H54 (cell line): ENCODE data around the gene RAB30.

Experiments
- DNase-seq: peaks from one replicate; pipeline ENCODE4 v3.0.0; 2011; ENCODE audit warnings: low spot score, mixed read lengths; ENCODE audit not compliant: insufficient read length
- FAIRE-seq: peaks from 3 replicates; lab custom pipeline; 2011; peaks lifted over from hg19 to GRCh38; lab: Jason Lieb, UNC
- POLR2A ChIP-seq: IDR thresholded peaks from 2 replicates; pipeline ENCODE4 v1.6.1; 2011; ENCODE audit warnings: low read depth, mild to moderate bottlenecking, low read length

The RAB30 gene

GRCh38 chr11:83004746-83005556 lies 66.7 kb downstream of the RAB30 start:
- no peak for TF ChIP-seq POLR2A
- DNase-seq (no peak), FAIRE-seq (peak; percentile 11)

GRCh38 chr11:83002522-83002921 lies 69.2 kb downstream of the RAB30 start:
- FAIRE-seq (no peak), DNase-seq (no peak)

GRCh38 chr11:83002053-83002452 lies 69.6 kb downstream of the RAB30 start:
- FAIRE-seq = no peak
- no peak for DNase-seq
- no peak for TF ChIP-seq POLR2A

More at GRCh38 chr11:83002522-83002921, 69.2 kb downstream of the RAB30 start:
- no peak for TF ChIP-seq POLR2A

GRCh38 chr11:83000381-83000780 lies 71.3 kb downstream of the RAB30 start:
- FAIRE-seq (no peak), DNase-seq (no peak)
- no peak for TF ChIP-seq POLR2A

GRCh38 chr11:82999232-82999631 lies 72.5 kb downstream of the RAB30 start:
- no peak for FAIRE-seq

GRCh38 chr11:82998697-82999096 lies 73.0 kb downstream of the RAB30 start:
- no peak for TF ChIP-seq POLR2A
- FAIRE-seq (no peak), DNase-seq (no peak)

More at GRCh38 chr11:82999232-82999631, 72.5 kb downstream of the RAB30 start:
- no peak for DNase-seq
- TF ChIP-seq POLR2A = no peak

GRCh38 chr11:82996966-82997606 lies 74.6 kb downstream of the RAB30 start:
- TF ChIP-seq POLR2A = no peak
- FAIRE-seq = peak; percentile 89
- peak; percentile 55 for DNase-seq

- FAIRE-seq = peak; percentile 20
- TF ChIP-seq POLR2A = no peak
- DNase-seq = no peak
These were observed 75.8 kb downstream of the RAB30 start for GRCh38 chr11:82995754-82996398.

GRCh38 chr11:82995235-82995634 lies 76.5 kb downstream of the RAB30 start:
- FAIRE-seq (no peak), DNase-seq (no peak)
- TF ChIP-seq POLR2A = no peak

- FAIRE-seq (no peak), DNase-seq (no peak)
- TF ChIP-seq POLR2A = no peak
These were observed 77.0 kb downstream of the RAB30 start for GRCh38 chr11:82994604-82995230.

GRCh38 chr11:82992223-82992622 lies 79.5 kb downstream of the RAB30 start:
- TF ChIP-seq POLR2A = no peak
- DNase-seq (no peak), FAIRE-seq (no peak)

- FAIRE-seq (no peak), DNase-seq (no peak)
- TF ChIP-seq POLR2A = no peak
These were observed 81.9 kb downstream of the RAB30 start for GRCh38 chr11:82989628-82990404.

GRCh38 chr11:82988936-82989627 lies 82.6 kb downstream of the RAB30 start:
- DNase-seq (no peak), FAIRE-seq (no peak)
- no peak for TF ChIP-seq POLR2A
